ENCODE data around the gene DTX1. TPM values are rescaled to one million over a fixed set of nuclear protein-coding genes. Genes with fewer than 3 reads are reported as not detected.

DTX1 gene
- total and polyA plus RNA-seq, 2 donors (not counting 3 experiments of a cell fraction or from before 2014, with no cell fraction given): 0.06 to 0.22 TPM

DNA sequence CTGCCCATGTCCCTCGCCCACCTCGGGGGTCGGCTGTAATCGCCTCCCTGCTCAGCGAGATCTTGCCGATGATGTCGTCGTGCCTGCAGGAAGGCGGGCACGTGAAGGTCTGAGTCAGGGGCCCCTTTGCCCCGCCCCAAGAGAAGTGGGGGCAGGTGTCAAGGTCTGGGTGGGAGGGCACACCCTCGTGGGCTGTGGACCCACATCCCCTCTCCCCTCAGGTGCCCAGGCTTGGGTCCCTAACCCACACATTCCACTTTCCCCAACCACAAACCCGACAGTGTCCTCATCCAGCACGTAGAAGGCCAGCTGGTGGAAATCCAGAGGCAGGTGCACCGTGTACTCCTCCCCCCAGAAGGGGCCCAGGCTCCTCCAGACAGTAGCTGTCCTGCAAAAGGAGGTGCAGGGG, 71.3 kb downstream of the DTX1 start:
- Histone ChIP-seq H4K20me1 (replicated peaks; ENCODE audit: control insufficient read depth, extremely low read depth, insufficient read depth, low read length) (no peaks in the 10 kb centered on the region), H2AFZ (ENCODE audit: low read depth, low read length) (no peak overlapping the region), H3K9me3 (replicated peaks; ENCODE audit: control insufficient read depth, insufficient read depth, low read length) (no peaks in the 10 kb centered on the region), H3K9me1 (replicated peaks; ENCODE audit: control insufficient read depth, extremely low read depth, insufficient read depth, low read length) (no peaks in the 10 kb centered on the region), H3K4me1 (ENCODE audit: control insufficient read depth, extremely low read depth, insufficient read depth, low read length) (no peaks in the 10 kb centered on the region), H3K4me3 (replicated peaks in 1 of 3; ENCODE audit: insufficient read depth in 1 of 3, low read depth in 1 of 3, low read length in 3 of 3) (no peak overlapping the region), H3K27me3 (ENCODE audit: control insufficient read depth in 2 of 2, insufficient read depth in 2 of 2, low read length in 2 of 2) (no peaks in the 10 kb centered on the region), H3K27ac (ENCODE audit: insufficient read depth, low read depth, low read length) (no peak overlapping the region), H3K4me2 (ENCODE audit: insufficient read depth, low read length) (no peak overlapping the region), H3K9ac (replicated peaks; ENCODE audit: extremely low read depth, insufficient read depth, low read length) (no peak overlapping the region), H3K36me3 (ENCODE audit: control insufficient read depth in 2 of 2, extremely low read depth in 1 of 2, insufficient read depth in 2 of 2, low read length in 2 of 2) (no peaks in the 10 kb centered on the region), H3K79me2 (ENCODE audit: control insufficient read depth, insufficient read depth, low read length) (no peaks in the 10 kb centered on the region)
- dilution Hi-C loops (cut with MboI; ENCODE audit: extremely low pct_ligation_motif_present, low sequenced_read_pairs) (no loop called here), intact Hi-C loops (cut with micrococcal nuclease) (no loop called here)
- ChIA-PET POLR2A (interaction anchor here (1.1 kb wide), 1 partner anchor 8 kb away, joined by 3 read pairs; no protein-coding TSS in a partner anchor), CTCF (no interaction called here)
- DNase-seq (ENCODE audit: low read depth, low spot score) (no peak), FAIRE-seq (no peak)
- TF ChIP-seq JUN (IDR thresholded peaks at IDR 0.05; ENCODE audit: borderline replicate concordance, insufficient read depth, insufficient read length, low read depth) (no peak), GATA2 (IDR thresholded peaks at IDR 0.05; ENCODE audit: insufficient read depth, insufficient read length, low read depth, low read length) (no peak), FOS (IDR thresholded peaks at IDR 0.05; ENCODE audit: borderline replicate concordance, insufficient read depth, low read length) (no peak)
- TF ChIP-seq, protein P1, sequence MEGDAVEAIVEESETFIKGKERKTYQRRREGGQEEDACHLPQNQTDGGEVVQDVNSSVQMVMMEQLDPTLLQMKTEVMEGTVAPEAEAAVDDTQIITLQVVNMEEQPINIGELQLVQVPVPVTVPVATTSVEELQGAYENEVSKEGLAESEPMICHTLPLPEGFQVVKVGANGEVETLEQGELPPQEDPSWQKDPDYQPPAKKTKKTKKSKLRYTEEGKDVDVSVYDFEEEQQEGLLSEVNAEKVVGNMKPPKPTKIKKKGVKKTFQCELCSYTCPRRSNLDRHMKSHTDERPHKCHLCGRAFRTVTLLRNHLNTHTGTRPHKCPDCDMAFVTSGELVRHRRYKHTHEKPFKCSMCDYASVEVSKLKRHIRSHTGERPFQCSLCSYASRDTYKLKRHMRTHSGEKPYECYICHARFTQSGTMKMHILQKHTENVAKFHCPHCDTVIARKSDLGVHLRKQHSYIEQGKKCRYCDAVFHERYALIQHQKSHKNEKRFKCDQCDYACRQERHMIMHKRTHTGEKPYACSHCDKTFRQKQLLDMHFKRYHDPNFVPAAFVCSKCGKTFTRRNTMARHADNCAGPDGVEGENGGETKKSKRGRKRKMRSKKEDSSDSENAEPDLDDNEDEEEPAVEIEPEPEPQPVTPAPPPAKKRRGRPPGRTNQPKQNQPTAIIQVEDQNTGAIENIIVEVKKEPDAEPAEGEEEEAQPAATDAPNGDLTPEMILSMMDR (IDR thresholded peaks at IDR 0.05; ENCODE audit: extremely low read depth in 1 of 2, insufficient read depth in 1 of 2, low read depth in 1 of 2, low read length in 2 of 2): no peak
- TF ChIP-seq, protein P2, sequence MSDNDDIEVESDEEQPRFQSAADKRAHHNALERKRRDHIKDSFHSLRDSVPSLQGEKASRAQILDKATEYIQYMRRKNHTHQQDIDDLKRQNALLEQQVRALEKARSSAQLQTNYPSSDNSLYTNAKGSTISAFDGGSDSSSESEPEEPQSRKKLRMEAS (IDR thresholded peaks at IDR 0.05; ENCODE audit: insufficient read depth, insufficient read length): no peak
- no TSS peak for BruUV-seq (replicated peaks)
